NCI-H2196 treated with DMSO at 0.1 percent for 48 hours (cell line): Measurements from ENCODE around the gene PPTC7.
"Not testable (repeated sequence)": the region's sequence is repeated elsewhere in the genome, so short reads cannot be mapped to it uniquely, and the experiment has no call there.

Source experiments
- DNase-seq: peaks from one replicate; lab custom pipeline; 2025; ENCODE audit not compliant: unreplicated experiment; lab: John Stamatoyannopoulos, UW

PPTC7 gene

DNA sequence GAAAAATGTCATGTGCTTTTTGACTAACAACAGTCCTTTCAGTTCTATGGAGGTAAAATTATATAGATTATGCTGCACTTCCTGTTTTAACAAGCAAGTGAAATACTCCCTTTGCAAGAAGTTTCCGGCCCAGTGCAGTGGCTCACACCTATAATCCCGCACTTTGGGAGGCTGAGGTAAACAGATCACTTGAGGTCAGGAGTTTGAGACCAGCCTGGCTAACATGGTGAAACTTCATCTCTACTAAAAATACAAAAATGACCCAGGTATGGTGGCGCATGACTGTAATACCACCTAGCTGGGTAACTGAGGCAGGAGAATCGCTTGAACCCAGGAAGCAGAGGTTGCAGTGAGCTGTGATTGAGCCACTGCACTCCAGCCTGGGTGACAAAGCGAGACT, 20.7 kb downstream of the PPTC7 start:
- not testable (repeated sequence) for DNase-seq

DNA sequence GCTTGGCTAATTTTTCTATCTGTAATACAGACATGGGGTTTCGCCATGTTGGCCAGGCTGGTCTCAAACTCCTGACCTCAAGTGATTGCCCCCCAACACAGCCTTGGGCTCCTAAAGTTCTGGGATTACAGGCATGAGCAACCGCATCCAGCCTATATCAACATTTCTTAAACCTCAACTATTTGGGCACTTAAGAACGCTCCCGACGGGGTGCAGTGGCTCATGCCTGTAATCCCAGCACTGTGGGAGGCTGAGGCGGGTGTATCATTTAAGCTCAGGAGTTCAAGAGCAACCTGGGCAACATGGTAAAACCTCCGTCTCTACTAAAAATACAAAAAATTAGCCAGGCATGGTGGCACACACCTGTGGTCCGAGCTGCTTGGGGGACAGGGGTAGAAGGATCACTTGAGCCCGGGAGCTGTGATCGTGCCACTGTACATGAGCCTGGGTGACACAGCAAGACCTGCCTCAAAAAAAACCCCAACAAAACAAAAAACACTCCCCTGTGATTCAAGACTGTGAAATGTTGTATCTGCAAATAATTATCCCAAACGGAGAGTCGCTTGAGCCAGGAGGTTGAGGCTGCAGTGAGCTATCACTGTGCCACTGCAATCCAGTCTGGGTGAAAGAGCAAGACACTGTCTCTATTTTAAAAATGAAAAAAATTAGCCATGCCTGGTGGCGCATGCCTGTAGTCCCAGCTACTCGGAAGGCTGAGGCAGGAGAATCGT, 21.5 kb downstream of the PPTC7 start:
- DNase-seq, result no peak

DNA sequence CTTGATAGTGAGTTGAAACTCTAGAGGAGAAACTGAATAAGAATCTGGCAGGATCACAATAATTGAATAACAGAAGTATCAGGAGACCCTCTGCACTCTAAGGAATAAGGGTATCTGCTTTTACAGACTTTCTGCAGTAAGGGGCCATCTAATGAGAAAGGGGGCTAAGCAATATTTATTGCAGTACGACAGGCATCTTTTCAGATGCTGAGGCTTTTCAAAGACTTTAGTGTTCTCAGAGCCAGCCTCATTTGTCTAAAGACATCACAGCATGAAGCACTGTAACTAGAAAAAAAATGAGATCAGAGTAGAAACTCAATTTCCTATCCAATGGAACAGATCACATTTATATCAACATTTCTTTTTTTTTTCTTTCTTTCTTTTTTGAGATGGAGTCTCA, 22.2 kb downstream of the PPTC7 start:
- DNase-seq, result no peak

DNA sequence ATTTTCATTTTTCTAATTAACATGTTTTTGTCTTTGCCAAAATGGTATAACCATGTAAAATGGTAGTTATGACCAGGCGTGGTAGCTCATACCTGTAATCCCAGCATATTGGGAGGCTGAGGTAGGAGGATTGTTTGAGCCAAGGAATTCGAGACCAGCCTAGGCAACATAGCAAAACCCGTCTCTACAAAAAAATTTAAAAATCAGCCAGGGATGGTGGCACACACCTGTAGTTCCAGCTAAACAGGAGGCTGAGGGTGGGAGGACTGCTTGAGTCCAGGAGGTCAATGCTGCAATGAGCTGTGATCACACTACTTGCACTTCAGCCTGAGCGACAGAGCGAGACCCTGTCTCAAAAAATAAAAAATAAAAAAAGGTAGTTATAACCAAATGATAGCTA, 23.1 kb downstream of the PPTC7 start:
- no peak for DNase-seq

DNA sequence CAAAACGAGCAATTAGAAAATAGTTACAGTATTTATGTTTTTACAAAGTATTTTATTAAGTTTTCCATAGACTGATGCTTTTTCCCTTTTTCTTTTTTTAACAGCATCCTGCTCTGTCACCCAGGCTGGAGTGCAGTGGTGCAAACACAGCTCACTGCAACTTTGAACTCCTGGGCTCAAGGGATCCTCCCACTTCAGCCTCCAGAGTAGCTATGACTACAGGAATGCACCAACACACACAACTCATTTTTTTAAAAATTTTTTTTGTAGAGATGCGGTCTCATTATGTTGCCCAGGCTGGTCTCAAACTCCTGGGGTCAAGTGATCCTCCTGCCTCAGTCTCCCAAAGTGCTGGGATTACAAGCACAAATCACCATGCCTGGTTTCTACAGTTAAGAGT, 24.2 kb downstream of the PPTC7 start:
- DNase-seq, result not testable (repeated sequence)

DNA sequence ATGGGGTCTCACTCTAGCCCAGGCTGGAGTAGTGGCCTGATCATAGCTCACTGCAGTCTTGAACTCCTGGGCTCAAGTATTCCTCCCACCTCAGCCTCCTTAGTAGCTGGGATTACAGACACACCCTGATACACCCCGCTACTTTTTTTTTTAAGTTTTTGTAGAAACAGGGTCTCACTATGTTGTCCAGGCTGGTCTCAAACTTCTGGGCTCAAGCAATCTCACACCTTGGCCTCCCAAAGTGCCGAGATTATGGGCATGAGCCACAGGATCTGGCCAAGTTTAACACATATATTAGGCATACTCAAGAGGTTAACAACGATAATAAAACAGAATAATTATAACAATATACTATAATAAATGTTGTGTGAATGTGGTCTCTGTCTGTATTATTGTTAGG, 25.8 kb downstream of the PPTC7 start:
- DNase-seq, result no peak

DNA sequence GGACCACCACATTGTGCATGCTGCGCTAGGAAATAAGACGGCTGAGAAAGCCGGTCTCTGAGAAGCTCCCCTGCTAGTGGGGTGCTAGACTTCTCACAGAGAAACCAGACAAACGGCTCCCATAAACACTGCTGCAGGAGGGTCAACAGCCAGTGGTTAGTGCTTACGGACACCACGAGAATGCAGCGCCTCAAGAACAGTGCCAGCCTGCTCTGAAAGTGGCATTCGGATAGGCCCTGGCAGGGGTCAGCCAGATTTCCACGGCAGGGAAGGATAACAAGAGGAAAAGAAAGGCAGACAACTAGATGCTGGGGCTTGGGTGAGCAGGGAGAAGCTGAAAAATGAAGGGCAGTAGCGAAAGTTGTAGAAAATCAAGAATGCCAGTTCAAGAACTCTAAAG, 26.4 kb downstream of the PPTC7 start:
- DNase-seq, result no peak

DNA sequence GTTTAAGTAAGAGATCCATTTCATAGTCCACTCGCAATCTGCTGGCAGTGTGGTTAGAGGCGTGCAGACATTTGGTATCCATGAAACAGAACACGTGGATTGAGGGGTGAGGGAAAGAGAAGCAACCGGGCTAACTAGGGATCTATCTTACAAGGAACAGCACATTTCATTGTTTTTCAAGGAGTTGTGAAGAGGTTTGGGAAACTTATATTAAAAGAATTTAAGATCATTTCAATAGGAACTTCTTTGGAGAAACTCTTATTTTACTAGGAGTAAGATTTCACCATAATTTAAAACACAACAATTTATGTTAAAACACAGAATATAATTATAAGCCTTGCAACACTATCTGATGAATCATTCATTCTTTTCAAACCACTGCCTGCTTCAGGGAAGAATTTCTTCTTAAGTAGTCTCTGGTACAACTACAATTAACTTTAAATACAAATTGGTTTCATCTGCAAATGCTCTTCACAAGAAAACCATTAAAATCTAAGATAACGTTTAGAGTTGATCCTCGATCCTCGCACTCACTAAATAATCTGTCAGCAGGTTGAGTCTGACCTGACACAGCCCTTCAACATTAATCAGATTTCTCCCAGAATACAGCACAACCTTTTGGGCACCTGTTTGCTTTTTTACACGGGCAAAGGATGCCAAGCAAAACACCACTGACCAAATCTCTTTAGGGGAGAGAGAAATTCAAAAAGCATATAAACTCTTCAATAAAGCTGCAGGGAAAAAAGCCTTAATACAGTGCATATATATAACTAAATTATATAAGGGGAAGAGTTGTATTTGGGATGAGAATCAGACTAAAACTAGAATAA, 27.3 kb downstream of the PPTC7 start:
- no peak for DNase-seq

DNA sequence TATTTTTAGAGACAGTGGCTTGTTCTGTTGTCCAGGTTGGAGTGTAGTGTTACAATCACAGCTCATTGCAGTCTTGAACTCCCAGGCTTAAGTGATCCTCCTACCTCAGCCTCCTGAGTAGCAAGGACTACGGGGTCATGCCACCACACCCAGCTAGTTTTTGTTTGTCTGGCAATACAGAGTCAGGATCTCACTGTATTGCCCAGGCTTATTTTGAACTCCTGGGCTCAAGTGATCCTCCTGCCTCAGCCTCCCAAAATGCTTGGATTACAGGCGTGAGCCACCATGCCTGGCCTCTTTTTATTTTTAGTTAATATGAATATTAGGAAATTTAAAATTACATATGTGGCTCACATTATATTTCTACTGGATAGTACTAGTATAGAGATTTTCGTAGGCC, 28.9 kb downstream of the PPTC7 start:
- DNase-seq, result no peak

DNA sequence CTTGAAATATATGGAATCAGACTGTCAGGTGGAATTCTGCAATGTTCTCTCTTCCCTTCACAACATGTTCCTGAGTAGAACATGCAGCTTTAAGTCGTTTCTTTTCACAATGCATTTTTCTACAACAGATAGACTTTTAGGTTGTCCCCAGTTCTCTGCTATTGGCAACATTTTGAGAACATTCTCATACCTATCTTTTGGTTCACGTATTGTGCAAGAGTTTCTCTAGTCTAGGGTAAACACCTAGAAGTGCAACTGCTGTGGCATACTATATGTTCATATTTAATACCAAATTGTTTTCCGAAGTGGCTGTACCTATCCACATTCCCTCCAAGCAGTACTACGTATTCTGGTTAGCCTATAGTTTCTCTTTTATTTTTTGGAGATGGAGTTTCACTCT, 32.1 kb downstream of the PPTC7 start:
- no peak for DNase-seq

DNA sequence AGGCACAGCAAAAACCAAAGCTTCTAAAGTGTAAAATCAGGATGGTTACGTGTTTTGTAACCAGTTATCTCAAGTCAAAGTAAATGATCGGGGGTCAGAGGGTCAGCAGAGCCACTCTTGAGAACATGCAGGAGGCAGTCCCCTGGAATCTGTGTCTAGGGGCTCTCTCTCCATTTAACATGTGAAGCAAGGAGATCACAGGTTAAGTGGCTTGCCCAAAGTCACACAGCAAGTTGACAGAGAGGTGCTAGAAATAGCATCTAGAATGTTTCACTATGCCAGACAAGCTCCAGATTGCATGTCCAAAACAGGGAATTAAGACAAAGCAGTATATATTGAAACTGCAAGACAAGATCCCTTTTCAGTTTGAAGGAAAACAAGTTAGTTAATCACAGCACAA, 33.4 kb downstream of the PPTC7 start:
- DNase-seq, result no peak

DNA sequence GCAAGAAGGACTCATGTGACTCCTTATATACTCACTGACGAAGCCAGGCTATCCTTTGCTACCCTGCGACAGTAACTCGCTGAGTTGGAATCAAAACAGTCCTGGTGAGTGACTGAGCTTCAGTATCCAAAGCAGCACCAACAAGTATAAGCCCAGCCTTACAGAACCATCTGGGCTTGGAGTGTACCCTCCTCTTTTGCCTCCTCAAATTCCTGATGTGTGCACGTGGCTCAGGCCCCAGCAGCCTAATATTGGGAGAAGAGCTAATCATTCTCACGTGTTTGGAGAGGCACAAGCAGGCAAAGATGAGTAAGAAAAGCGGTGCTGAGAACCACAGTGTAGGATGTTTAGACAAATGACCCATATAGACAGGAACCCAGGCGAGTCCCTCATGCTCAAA, 34.4 kb downstream of the PPTC7 start:
- no peak for DNase-seq

DNA sequence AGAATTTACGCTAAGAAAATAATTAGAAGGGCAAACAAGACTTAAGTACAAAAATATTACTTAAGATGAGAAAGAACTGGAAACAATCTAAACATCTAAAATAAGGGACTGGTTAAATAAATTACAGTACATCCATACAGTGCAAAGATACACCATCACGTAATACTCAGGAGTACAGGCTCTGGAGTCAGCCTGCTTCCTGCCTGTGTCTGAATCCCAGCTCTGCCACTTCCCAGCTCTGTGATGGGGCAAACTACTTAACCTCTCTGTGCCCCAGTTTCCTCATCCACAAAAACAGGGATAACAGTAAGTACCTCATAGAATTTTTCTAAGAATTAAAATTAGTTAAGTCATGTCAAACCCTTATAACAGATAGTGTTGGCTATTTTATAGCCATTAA, 36.0 kb downstream of the PPTC7 start:
- DNase-seq, result no peak

DNA sequence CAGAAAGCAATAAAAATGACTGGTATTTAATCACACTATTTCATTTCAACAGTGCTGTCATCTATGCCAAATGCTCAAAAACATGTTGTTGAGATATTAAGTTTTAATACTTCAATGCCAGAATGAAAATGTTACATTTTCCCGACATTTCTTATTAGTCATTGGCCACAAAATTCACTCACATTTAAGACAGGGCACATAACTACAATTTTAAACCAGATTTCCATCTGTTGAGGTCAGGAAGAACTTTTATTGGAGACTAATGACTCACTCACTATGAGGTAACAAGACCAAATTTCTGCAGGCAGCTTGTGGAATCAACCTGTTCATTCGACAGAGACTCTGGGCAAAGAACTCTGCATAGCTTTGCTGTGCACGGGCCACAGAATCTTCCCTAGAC, 36.8 kb downstream of the PPTC7 start:
- DNase-seq, result no peak

DNA sequence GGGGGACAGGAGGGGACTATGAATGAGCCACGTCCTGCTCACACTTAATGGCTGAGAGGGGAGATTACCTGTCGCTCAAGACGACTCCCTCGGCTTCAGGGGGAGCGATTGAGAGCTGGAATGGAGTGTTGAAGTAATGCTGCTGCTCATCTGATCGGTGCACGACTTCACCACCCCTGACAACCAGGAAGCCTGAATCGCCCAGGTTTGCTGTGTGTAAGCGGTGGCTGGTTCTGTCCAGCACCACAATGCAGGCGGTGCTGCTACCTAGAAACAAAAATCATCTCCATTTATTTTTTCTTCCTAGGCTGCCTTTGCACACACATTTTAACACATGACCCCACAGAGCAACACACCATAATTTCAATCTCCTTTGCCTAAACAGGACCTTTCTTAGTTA, 37.3 kb downstream of the PPTC7 start:
- no peak for DNase-seq

DNA sequence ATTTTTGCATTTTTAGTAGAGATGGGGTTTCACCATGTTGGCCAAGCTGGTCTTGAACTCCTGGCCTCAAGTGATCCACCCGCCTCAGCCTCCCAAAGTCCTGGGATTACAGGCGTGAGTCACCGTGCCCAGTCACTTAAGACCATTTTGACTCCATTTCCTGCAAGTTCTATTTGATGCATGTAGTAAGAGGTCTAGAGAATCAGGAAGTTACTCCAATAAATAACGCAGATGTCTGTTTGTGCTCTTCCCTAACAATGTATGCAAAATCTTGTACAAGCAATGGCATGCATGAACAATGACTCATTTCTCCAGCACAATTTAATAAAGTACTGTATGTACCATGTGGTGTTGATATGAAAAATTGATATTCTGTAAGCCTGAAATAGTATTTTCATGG, 37.9 kb downstream of the PPTC7 start:
- DNase-seq, result not testable (repeated sequence)

DNA sequence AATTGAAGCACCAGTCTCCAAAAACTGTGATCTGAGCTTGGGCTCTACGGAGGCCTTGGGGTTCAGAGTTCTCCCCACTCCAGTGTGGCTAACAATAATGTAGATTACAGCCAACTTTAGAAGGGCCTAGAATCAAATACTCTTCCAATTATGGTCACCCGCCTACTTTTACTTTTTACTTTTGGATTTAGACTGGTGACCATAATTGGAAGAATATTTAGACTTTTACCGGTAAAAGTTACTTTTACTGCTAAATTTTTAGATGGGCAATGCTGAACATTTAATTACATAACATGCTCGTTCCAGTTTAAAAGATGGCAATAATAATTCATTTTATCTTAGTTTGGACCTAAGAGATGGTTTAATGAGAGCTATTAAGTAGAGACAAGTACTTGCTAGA, 39.2 kb downstream of the PPTC7 start:
- no peak for DNase-seq

DNA sequence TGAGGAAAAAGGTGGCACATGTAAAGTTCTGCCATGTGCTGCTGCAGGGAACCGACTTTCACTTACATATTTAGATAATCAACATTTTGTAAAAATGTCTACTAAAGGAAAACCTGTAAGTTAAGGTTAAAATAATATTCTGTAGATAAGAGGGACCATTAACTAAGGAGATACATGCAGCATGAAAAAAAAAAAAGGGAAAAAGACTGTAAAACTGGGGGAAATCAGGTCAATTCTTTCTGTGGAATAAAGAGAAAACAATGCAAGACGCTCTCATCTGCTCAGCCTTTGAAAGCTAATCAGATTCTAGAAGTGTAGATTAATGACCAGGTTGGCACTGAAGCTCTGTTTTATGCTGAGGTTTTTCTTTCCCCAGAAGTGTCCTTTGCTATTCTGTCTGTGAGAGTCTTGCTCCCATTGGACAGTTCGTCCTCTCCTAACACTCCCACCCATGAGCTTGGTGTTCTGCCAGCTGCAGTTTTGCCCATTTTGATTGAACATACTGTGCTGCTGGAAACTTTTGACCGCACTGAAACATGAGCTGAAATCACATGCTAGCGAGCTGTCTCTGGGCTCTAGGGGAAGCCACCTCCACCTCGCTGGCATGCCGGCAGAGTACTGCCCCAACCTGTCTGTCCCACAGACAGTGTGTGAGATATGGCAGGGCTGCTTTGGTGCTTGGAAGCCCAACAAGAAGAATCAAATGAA, 39.7 kb downstream of the PPTC7 start:
- DNase-seq, result peak; percentile 79

DNA sequence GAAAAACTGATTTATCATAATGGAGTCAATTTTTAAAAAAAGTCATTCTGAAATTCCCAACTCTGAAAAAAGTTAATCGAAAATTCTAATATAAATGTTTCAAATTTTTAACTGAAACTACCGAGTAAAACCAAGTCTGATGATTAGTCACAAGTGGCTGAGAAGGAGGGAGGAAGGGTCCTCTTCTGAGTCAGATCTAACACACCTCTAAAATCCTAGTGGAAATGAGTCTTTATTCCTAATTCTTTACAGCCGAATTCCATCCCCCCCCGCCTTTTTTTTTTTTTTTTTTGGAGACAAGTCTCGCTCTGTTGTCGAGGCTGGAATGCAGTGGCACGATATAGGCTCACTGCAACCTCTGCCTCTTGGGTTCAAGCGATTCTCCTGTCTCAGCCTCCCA, 43.1 kb downstream of the PPTC7 start:
- DNase-seq, result no peak

DNA sequence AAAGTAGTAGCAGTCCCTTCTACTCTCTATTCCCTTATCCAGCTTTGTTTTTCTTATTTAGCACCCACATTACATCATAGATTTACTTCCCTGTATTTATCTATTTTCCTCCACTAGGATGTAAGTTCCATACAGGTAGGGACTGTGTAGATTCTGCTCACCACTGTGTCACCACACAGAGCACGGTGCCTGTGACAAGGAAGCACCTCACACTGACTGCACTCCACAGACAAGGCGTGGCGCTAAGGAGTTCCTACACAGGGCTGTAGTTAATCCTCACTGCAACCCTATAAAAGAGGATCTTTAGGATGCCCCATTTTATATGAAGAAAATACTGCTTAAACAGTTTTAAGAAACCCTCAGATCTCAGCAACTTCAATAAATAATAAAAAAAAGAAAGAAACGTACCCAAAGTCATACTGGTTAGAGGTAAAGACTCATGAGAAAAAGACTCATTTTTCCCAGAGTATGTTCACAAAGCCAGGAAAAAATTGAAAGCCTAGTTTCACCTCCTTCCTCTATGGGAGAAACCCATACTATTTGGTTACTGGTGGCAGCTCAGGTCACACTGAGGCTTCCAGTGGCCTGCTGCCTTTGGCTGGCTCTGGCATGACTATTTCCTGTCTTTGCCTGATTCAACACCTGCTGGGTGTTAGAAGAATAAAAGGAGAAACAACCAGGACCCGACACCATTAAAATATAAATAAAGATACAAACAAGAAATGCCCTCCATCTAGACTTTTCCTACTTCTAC, 44.1 kb downstream of the PPTC7 start:
- no peak for DNase-seq
